HG03064 (cell line): ENCODE results near the gene C2CD4B.

Experiments used
- ATAC-seq: cut with Tn5 transposase; IDR thresholded peaks from one replicate; pipeline ENCODE4 v1.9.1; 2021; ENCODE audit warnings: low read depth; ENCODE audit not compliant: unreplicated experiment

The C2CD4B gene, protein sequence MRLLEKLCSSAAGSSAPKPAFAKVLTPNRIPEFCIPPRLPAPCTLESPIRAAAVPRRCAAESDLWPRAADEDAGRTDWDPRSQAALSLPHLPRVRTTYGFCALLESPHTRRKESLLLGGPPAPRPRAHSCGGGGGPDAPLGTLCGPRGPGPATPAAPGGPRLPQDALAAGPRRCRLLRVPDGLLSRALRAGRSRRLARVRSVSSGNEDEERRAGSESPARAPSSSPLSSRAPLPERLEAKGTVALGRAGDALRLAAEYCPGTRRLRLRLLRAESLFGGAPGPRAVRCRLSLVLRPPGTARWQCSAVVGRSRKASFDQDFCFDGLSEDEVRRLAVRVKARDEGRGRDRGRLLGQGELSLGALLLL

DNA sequence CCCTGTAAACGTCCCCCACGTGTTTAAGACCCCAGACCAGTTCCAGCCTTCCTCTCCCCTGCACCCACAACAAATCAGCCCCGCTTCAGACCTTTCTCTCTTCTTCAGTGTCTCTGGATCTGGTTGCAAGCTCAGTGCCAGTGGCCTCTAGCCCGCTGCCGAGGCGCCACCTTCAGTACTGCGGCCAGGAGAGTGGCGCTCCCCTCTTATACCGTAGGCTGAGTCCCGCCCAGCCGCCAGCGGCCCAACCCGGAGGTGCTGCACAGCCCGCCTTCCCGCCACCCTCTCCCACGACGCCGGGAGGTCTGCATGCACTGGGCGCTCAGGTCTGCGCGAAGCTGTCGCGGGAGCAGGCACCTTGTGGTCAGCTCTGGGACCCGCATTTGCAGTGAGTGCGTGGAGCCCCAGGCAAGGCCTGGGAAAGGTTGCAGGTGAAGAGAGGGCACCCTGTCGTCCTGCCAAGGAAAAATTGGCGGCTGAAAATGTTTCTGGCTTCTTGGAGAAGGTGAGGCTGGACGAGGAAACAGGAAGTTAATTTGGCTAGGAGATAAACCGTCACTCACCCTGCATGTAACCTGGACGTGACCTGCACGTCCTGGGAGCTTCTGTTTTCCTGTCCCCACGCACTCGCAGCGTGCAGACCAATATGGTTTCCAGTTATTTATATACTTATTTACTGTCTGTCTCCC lies at the start of gene C2CD4B:
Gene C2CD4B (minus strand): TSS at position 182 of the 689 bp plus-strand sequence. CDS start 301 bp downstream, outside the sequence.
- ATAC-seq: no peak

- ATAC-seq: no peak
These were observed 47.7 kb upstream of the C2CD4B start for GRCh38 chr15:62212741-62213140.

DNA sequence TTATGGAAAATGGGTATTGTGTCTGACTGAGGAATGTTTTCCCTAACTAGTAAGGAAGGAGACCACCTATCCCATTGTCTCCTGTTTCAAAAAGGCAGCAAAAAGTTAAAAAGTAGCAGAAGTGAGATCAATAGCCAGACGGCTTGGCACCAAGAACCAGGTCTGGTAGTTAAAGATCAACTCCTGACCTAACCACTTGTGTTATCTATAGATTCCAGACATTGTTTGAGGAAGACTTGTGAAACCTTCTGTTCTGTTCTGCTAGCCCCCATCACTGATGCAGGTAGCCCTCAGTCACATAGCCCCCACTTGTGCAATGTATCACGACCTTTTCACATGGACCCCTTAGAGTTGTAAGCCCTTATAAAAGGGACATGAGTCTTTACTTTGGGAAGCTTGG lies 46.3 kb upstream of the C2CD4B start:
- no peak for ATAC-seq

GRCh38 chr15:62209821-62210220 lies 44.7 kb upstream of the C2CD4B start:
- ATAC-seq: no peak

- no peak for ATAC-seq
These were observed 44.2 kb upstream of the C2CD4B start for GRCh38 chr15:62209322-62209721.

GRCh38 chr15:62208884-62209283 lies 43.8 kb upstream of the C2CD4B start:
- ATAC-seq: no peak

DNA sequence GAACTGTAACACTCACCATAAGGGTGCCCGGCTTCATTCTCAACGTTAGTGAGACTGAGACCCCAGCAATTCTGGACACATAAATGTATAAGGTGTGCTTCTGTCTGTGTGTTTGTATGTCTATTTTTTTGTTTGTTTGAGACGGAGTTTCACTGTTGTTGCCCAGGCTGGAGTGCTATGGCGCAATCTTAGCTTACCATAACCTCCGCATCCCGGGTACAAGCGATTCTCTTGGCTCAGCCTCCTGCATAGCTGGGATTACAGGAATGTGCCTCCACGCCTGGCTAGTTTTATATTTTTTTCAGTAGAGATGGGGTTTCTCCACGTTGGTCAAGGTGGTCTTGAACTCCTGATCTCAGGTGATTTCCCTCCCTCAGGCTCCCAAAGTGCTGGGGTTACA lies 43.3 kb upstream of the C2CD4B start:
- no peak for ATAC-seq

DNA sequence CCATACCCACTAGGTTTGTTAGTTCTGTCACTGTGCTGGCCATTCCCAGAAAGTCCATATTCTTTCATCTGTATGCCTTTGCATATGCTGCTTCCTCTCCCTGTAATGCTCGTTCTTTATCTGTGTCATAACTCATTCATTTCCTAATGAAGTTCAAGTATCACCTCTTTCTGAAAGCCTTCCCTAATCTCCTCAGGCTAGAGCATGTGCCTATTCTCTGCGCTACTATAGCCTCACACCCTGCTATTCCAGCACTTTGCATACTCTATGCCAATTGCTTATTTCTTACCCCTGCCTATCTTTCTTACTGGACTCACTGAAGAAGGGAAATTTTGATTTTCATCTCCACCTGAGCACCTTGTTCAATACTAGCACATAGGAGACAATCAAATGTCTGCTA lies 25.6 kb upstream of the C2CD4B start:
- no peak for ATAC-seq

DNA sequence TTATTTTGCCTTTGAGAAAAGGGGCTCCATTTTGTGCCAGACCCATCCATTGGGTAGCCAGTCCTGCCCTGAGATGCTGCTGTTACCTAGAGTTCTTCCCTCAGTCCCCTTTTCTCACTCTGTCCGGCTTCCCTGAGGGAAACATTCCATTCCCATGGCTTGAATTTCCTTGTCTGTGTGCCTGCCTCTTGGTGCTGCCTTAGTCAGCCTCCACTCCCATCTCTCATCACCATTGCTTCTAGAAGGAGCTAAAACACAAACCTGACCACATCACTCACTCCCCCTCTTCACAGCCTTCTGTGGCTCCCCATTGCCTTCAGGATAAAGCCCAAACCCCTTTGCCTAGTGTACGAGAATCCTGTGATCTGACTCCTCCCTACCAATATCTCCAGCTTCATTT lies 25.2 kb upstream of the C2CD4B start:
- no peak for ATAC-seq

- ATAC-seq: no peak
These were observed 23.7 kb upstream of the C2CD4B start for GRCh38 chr15:62188744-62189143.

GRCh38 chr15:62187910-62188309 lies 22.8 kb upstream of the C2CD4B start:
- no peak for ATAC-seq

- ATAC-seq: no peak
These were observed 22.3 kb upstream of the C2CD4B start for GRCh38 chr15:62187425-62187824.

DNA sequence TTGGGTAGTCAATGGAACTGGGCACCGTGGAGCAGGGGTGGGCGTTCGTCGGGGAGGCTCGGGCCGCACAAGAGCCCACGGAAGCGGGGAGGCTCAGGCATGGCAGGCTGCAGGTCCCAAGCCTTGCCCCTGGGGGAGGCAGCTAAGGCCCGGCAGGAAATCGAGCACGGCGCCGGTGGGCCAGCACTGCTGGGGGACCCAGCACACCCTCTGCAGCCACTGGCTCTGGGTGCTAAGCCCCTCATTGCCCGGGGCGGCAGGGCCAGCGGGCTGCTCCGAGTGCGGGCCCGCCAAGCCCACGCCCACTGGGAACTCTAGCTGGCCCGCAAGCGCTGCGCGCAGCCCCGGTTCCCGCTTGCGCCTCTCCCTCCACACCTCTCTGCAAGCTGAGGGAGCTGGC lies 21.5 kb upstream of the C2CD4B start:
- no peak for ATAC-seq

- no peak for ATAC-seq
These were observed 18.0 kb upstream of the C2CD4B start for GRCh38 chr15:62183130-62183529.

DNA sequence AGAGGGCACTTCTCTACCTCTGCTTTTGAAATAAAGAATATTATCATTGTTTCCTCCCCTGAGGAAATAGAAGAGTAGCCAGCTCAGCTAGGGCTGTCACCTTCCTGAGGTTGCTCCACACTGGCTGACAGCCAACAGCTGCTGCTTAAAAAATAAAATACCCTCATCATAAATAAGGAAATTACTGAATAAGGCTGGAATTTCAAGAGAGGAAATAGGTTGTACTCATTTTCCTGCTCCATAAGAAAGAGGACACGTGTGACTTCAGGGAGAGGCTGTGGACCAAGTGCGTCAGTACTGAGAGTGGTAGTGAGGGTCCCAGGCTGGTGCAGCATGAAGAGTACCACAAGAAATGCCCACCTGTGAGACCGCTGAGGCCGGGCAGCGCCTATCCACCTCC lies 8.1 kb upstream of the C2CD4B start:
- no peak for ATAC-seq

DNA sequence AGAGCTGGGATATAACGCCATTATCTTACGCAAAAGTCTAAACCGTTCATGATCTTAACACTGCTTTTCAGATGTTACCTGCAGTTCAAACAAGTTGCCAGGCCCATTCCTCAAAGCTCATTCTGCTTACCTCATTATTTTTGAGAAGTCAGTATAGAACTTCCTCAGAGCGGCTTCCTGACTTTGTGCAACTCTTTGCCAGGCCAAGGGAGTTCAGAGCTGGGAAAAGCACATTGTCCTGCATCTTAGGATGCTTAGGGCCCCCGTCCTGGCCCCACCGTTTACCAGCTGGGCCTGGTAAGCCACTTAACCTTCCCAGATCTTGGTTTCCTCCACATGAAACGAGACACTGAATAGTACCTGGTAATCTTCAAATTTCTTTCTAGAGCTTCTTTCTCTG lies 6.8 kb upstream of the C2CD4B start:
- ATAC-seq: no peak

DNA sequence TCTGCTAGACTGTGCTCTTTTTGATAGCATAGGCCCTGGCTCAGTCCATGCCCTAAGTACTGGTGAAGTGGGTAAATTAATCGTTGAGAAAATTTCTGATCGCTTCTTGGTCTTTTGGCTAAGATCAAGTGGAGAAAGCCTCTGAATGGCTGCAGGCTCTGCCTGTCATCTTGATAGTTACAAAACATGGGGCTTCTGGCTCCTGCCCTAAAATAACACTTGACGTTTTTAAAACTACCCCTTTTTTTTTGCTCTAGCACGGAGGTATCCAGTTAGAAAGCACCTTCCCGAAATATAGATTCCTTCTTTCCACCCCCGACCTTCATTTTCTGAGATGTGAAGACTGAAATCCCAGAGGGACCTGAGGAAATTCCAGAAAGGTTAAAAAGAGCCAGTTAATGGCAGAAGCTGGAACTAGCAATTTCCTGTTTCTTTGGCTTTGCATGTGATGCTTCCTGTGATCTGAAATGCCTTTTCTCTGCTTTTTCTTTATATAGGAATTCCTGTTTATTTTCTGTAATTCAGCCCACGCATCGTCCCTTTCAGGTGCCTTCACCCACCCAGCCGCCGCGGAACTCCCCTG lies 799 bp upstream of the C2CD4B start:
- ATAC-seq: no peak

DNA sequence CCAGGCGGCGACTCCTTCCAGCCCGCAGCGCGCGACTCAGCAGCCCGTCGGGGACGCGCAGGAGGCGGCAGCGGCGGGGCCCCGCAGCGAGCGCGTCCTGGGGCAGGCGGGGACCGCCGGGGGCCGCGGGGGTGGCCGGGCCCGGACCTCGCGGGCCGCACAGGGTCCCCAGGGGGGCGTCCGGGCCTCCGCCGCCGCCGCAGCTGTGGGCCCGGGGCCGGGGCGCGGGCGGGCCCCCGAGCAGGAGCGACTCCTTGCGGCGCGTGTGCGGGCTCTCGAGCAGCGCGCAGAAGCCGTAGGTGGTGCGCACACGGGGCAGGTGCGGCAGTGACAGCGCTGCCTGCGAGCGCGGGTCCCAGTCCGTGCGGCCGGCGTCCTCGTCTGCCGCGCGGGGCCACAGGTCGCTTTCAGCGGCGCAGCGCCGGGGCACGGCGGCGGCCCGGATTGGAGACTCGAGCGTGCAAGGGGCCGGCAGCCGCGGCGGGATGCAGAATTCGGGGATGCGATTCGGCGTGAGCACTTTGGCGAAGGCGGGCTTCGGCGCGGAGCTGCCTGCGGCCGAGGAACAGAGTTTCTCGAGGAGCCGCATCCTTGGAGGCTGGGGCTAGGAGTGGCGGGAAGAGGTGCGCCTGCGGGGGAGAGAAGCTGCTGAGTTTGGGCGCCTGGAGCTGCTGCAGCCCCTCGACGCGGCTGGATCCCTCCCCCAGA lies 535 bp downstream of the C2CD4B start:
- no peak for ATAC-seq

GRCh38 chr15:62164014-62164395 lies 1.1 kb downstream of the C2CD4B start:
- ATAC-seq: no peak

DNA sequence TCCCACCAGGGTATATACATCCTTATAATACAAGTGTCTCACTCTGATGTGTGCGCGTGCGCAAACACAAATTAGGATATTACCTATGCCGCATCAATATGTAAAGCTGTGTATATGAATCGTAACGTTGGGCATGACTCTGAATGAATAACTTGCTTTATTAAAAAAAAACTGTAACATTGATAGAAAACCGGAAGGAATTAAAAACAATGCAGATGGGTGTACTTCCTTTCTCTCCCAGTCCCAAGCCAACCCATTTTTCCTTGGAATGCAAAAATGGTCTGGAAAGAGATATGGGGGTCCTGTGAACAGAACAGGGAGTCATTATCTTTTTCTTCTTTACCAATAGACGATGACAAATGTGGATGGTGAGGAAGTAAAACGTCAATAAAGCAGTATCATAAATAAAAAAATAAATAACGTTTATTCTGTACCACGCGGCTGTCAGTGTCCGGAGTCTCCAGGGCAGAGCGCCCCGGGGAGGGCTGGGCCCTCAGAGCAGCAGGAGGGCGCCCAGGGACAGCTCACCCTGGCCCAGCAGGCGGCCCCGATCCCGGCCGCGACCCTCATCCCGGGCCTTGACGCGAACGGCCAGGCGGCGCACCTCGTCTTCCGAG lies 1.6 kb downstream of the C2CD4B start:
- ATAC-seq: no peak

DNA sequence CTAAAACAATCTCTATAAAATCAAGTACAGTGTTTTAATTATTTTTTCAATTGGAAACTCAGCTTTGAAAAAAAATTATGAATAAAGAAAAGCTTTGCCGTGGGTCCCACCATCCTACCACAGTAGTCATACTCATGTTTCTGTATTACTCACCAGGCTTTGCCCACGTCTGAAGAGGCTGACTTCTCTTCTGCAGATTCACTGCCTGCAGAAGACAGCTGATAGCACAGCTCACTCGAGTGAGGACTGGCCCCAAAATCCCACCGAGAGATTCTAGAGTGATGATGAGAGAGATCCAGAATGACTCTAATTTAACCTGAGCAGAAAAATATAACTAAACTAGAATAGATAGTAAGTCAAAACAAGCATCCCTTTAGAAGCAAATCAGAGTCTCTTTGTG lies 11.9 kb downstream of the C2CD4B start:
- ATAC-seq: no peak
